H1 (cell line): ENCODE data around the gene RELN. TPM values are rescaled to one million over a fixed set of nuclear protein-coding genes. Genes with fewer than 3 reads are reported as not detected.

Experiments used
- CTCF ChIA-PET: fragments of 300-600 bp; sonication (Branson Sonifier 250); formaldehyde crosslinking; loops from one replicate; lab custom pipeline; 2021; ENCODE audit not compliant: partially characterized antibody; lab: Charles Lee
- POLR2A ChIA-PET: fragments of 300-600 bp; sonication (Branson Sonifier 250); formaldehyde crosslinking; loops from one replicate; lab custom pipeline; 2021; ENCODE audit warnings: inconsistent platforms; ENCODE audit not compliant: partially characterized antibody; lab: Charles Lee
- DNase-seq, 2 experiments: peaks; one replicate each; pipeline versions ENCODE4 v3.0.0 to v3.0.0-alpha.2; 2010 to 2022; ENCODE audit warnings: low spot score in 2 of 2, low read depth in 1 of 2, mixed read lengths in 1 of 2
- FAIRE-seq: peaks from 2 replicates; lab custom pipeline; 2011; peaks lifted over from hg19 to GRCh38; lab: Jason Lieb, UNC
- H2AFZ ChIP-seq: 2 replicates; pipeline ENCODE4 v1.8.1; 2012; ENCODE audit warnings: low read length, inconsistent platforms
- H2AK5ac ChIP-seq: 2 replicates; pipeline ENCODE4 v1.6.1; 2013; ENCODE audit warnings: low read depth, low read length
- H2BK120ac ChIP-seq: replicated peaks from 2 replicates; pipeline ENCODE3; 2013; ENCODE audit warnings: low read depth, low read length, inconsistent platforms
- H2BK12ac ChIP-seq: 2 replicates; pipeline ENCODE4 v1.6.1; 2013; ENCODE audit warnings: low read depth, low read length
- H2BK15ac ChIP-seq: 2 replicates; pipeline ENCODE4 v1.6.1; 2013; ENCODE audit warnings: low read length
- H2BK20ac ChIP-seq: 2 replicates; pipeline ENCODE4 v1.6.1; 2013; ENCODE audit warnings: low read length
- H2BK5ac ChIP-seq: 2 replicates; pipeline ENCODE4 v1.6.1; 2013; ENCODE audit warnings: low read depth, low read length
- H3K14ac ChIP-seq: 2 replicates; pipeline ENCODE4 v1.6.1; 2013; ENCODE audit warnings: inconsistent platforms; ENCODE audit not compliant: insufficient read length
- H3K18ac ChIP-seq: 2 replicates; pipeline ENCODE4 v1.6.1; 2013; ENCODE audit warnings: low read length; ENCODE audit errors: extremely low read depth
- H3K23ac ChIP-seq: 2 replicates; pipeline ENCODE4 v1.6.1; 2013; ENCODE audit warnings: inconsistent platforms; ENCODE audit not compliant: insufficient read length
- H3K23me2 ChIP-seq: 2 replicates; pipeline ENCODE4 v1.6.1; 2013; ENCODE audit warnings: low read depth, low read length
- H3K27ac ChIP-seq: 2 replicates; pipeline ENCODE4 v1.6.1; 2011; ENCODE audit warnings: low read depth, low read length, inconsistent platforms
- H3K27me3 ChIP-seq, 4 experiments: replicated peaks in 1 of 4; 1 replicate in 1 of 4; 2 replicates in 3 of 4; pipeline versions ENCODE4 v1.6.1 to v1.8.1; 2011 to 2013; ENCODE audit warnings: low read length in 3 of 4, mild to moderate bottlenecking in 3 of 4, inconsistent platforms in 2 of 4, mixed read lengths in 2 of 4, moderate library complexity in 1 of 4; ENCODE audit not compliant: control insufficient read depth in 3 of 4, insufficient read depth in 3 of 4; ENCODE audit errors: extremely low read depth in 1 of 4
- H3K36me3 ChIP-seq, 4 experiments: 2 replicates each; pipeline versions ENCODE4 v1.6.1 to v1.8.1; 2011 to 2013; ENCODE audit warnings: mild to moderate bottlenecking in 4 of 4, low read length in 3 of 4, moderate library complexity in 2 of 4, control low read depth in 1 of 4, inconsistent platforms in 1 of 4; ENCODE audit not compliant: insufficient read depth in 4 of 4, control insufficient read depth in 2 of 4
- H3K4ac ChIP-seq: replicated peaks from 2 replicates; pipeline ENCODE3; 2013; ENCODE audit warnings: low read length, low read depth, mixed read lengths, inconsistent platforms; ENCODE audit not compliant: insufficient read length
- H3K4me1 ChIP-seq, 4 experiments: replicated peaks in 1 of 4; 1 replicate in 1 of 4; 2 replicates in 3 of 4; pipeline versions ENCODE4 v1.6.1 to v1.8.1; 2011 to 2013; ENCODE audit warnings: low read length in 3 of 4, inconsistent platforms in 2 of 4, mixed read lengths in 1 of 4; ENCODE audit not compliant: insufficient read depth in 4 of 4, control insufficient read depth in 3 of 4
- H3K4me2 ChIP-seq, 2 experiments: 2 replicates each; pipeline versions ENCODE4 v1.6.1 to v1.8.1; 2011 to 2013; ENCODE audit warnings: low read depth in 2 of 2, low read length in 2 of 2, control low read depth in 1 of 2, inconsistent platforms in 1 of 2, mild to moderate bottlenecking in 1 of 2; ENCODE audit not compliant: insufficient read depth in 1 of 2
- H3K4me3 ChIP-seq, 4 experiments: fragments of 200-600, 300-600 bp in 1 of 4; sonication (generic), shearing (Covaris generic), sonication (Bioruptor Twin) in 1 of 4; 2 replicates each; pipeline versions ENCODE4 v1.5.1 to v1.8.1; 2011 to 2016; ENCODE audit warnings: low read length in 4 of 4, low read depth in 3 of 4, control low read depth in 2 of 4, inconsistent platforms in 2 of 4, mild to moderate bottlenecking in 2 of 4, mixed read lengths in 1 of 4, moderate library complexity in 1 of 4; ENCODE audit not compliant: insufficient read depth in 2 of 4; ENCODE audit errors: extremely low read depth in 1 of 4
- H3K56ac ChIP-seq: replicated peaks from 2 replicates; pipeline ENCODE3; 2013; ENCODE audit warnings: low read depth, mild to moderate bottlenecking, mixed read lengths, low read length, inconsistent platforms; ENCODE audit not compliant: insufficient read length
- H3K79me1 ChIP-seq: 2 replicates; pipeline ENCODE4 v1.6.1; 2013; ENCODE audit warnings: low read depth, low read length, control low read depth
- H3K79me2 ChIP-seq, 2 experiments: 2 replicates each; pipeline versions ENCODE4 v1.6.1 to v1.8.1; 2012 to 2013; ENCODE audit warnings: low read length in 2 of 2, mild to moderate bottlenecking in 2 of 2, inconsistent platforms in 1 of 2; ENCODE audit not compliant: insufficient read depth in 2 of 2, control insufficient read depth in 1 of 2
- H3K9ac ChIP-seq, 4 experiments: replicated peaks in 1 of 4; 1 replicate in 1 of 4; 2 replicates in 3 of 4; pipeline versions ENCODE4 v1.6.1 to v1.8.1; 2011 to 2013; ENCODE audit warnings: low read depth in 3 of 4, low read length in 3 of 4, control low read depth in 2 of 4, mild to moderate bottlenecking in 2 of 4, moderate library complexity in 2 of 4, inconsistent platforms in 1 of 4; ENCODE audit errors: extremely low read depth in 1 of 4
- H3K9me3 ChIP-seq, 2 experiments: 2 replicates each; pipeline versions ENCODE4 v1.6.1 to v1.8.1; 2012 to 2013; ENCODE audit warnings: mild to moderate bottlenecking in 2 of 2, moderate library complexity in 2 of 2, control low read depth in 1 of 2, inconsistent platforms in 1 of 2, low read depth in 1 of 2, low read length in 1 of 2, mixed read lengths in 1 of 2; ENCODE audit not compliant: insufficient read depth in 2 of 2
- H4K20me1 ChIP-seq, 2 experiments: replicated peaks in 1 of 2; 2 replicates each; pipeline versions ENCODE3 to v1.8.1; 2011 to 2013; ENCODE audit warnings: inconsistent platforms in 2 of 2, low read length in 2 of 2, mild to moderate bottlenecking in 1 of 2; ENCODE audit not compliant: insufficient read depth in 2 of 2, control insufficient read depth in 1 of 2
- H4K5ac ChIP-seq: 2 replicates; pipeline ENCODE4 v1.6.1; 2013; ENCODE audit warnings: low read length, low read depth, mixed read lengths, inconsistent platforms; ENCODE audit not compliant: insufficient read length
- H4K8ac ChIP-seq: 2 replicates; pipeline ENCODE4 v1.8.0; 2013; ENCODE audit warnings: mild to moderate bottlenecking, moderate library complexity, low read length, inconsistent platforms; ENCODE audit not compliant: insufficient read depth; ENCODE audit errors: extremely low read depth
- H4K91ac ChIP-seq: replicated peaks from 2 replicates; pipeline ENCODE3; 2013; ENCODE audit warnings: low read length, mixed read lengths, inconsistent platforms; ENCODE audit not compliant: insufficient read length
- HDAC2 ChIP-seq, 2 experiments: fragments of 300-600 bp in 1 of 2; sonication (generic) in 1 of 2; IDR thresholded peaks; 2 replicates each; pipeline ENCODE4 v1.6.1; 2011 to 2012; ENCODE audit warnings: low read depth in 2 of 2, low read length in 2 of 2, mild to moderate bottlenecking in 2 of 2, moderate library complexity in 2 of 2, borderline replicate concordance in 1 of 2, inconsistent platforms in 1 of 2
- WGBS, 2 experiments: shearing (Covaris generic) in 1 of 2; methylation state at CpG; one replicate each; pipeline versions ENCODE4 v1.1.6 to v1.1.7; 2013 to 2015; ENCODE audit warnings: low lambda C conversion rate in 2 of 2, mixed read lengths in 2 of 2, inconsistent platforms in 1 of 2, low coverage in 1 of 2, missing lambda C conversion rate in 1 of 2; ENCODE audit not compliant: insufficient replicate concordance in 2 of 2, insufficient coverage in 1 of 2, insufficient read length in 1 of 2; ENCODE audit errors: extremely low coverage in 1 of 2, missing lambda C conversion rate in 1 of 2; 5-methylcytosine and 5-hydroxymethylcytosine counted together
- polyA plus RNA-seq, 7 experiments: library from polyadenylated mRNA; depleted of rRNA in 3 of 7; stranded (reverse) in 5 of 7; unstranded in 2 of 7; fragments of >200 nt in 5 of 7; fragments of 200-250 nt in 2 of 7; gene quantifications; 1 replicate in 5 of 7; 2 replicates in 1 of 7; 4 replicates in 1 of 7; pipeline versions ENCODE4 v1.2.1 to v1.2.3, GENCODE V29; 2011 to 2013; ENCODE audit warnings: missing spikeins in 2 of 7, mixed read lengths in 2 of 7
- total RNA-seq: library from RNA; stranded (reverse); fragmentation: NEBNext Ultra II Directional; extraction: Animal tissue kit (Norgen Biotek cat#: 25700); gene quantifications from 2 replicates; pipeline ENCODE4 v1.2.1, GENCODE V29; 2021

RELN gene
- total and polyA plus RNA-seq, 2 of the 8 experiments (the other 6 are each of a cell fraction or from before 2014, with no cell fraction given) = 0.03 to 0.07 TPM

DNA sequence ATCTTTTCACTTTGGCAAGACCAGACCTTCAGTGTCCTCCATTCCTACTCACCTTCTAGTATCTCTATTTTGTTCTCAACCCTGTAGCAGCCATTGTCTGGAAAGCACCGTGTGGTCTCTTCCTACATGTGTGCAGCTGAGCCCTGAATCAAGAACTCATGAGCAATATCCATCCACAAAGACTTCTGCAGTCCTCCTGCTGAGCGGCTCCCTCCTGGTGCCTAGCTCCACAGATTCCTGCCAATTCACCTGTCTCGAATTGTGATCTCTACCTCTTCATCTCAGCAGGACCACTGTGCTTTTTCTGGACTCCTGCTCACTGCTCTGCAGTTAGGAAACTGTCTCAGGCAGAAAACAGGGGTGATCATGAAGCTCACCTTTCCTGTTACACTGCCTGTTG, 118.8 kb downstream of the RELN start:
- ChIA-PET CTCF (interaction anchor here (1.4 kb wide), 1 partner anchor 13 kb away, joined by 5 read pairs; no protein-coding TSS in a partner anchor), POLR2A (no interaction called here)
- Histone ChIP-seq H4K91ac (no peak overlapping the region), H3K4me3 (no peak overlapping the region), H3K9ac (no peak overlapping the region), H2BK15ac (no peak overlapping the region), H3K4ac (no peak overlapping the region), H4K20me1 (no peaks in the 10 kb centered on the region), H3K36me3 (no peaks in the 10 kb centered on the region), H3K79me1 (no peaks in the 10 kb centered on the region), H3K27me3 (no peaks in the 10 kb centered on the region), H2AFZ (no peak overlapping the region), H2AK5ac (no peak overlapping the region), H3K23me2 (no peaks in the 10 kb centered on the region), H3K9me3 (no peaks in the 10 kb centered on the region), H3K14ac (no peak overlapping the region), H3K4me1 (no peaks in the 10 kb centered on the region), H4K5ac (no peak overlapping the region), H3K56ac (no peak overlapping the region), H3K23ac (no peak overlapping the region), H2BK12ac (no peak overlapping the region), H2BK20ac (no peak overlapping the region), H2BK5ac (no peak overlapping the region; the same call in 1 of the 2 replicates), H4K8ac (no peak overlapping the region), H3K18ac (no peak overlapping the region), H3K79me2 (no peaks in the 10 kb centered on the region), H2BK120ac (no peak overlapping the region), H3K27ac (no peak overlapping the region), H3K4me2 (no peak overlapping the region)
- DNase-seq (no peak), FAIRE-seq (no peak)
- 77% methylated on average over 3 of the region's 3 CpGs; no CpG with 5 or more reads in 1 of the 2 experiments for WGBS, 2 experiments
- TF ChIP-seq HDAC2 (IDR thresholded peaks at IDR 0.05; ENCODE audit: borderline replicate concordance in 1 of 2, low read depth in 2 of 2, low read length in 2 of 2) = no peak
